Hematopoietic multipotent progenitor cell treated with erythropoietin and hydrocortisone succinate and interleukin-3 and kit ligand, for 6 days (in vitro differentiated cells): Measurements from ENCODE around the gene UVRAG.

Experiments
- DNase-seq: peaks from one replicate; pipeline ENCODE4 v3.0.0-alpha.2; 2015

The UVRAG gene

GRCh38 chr11:76157891-76158290 lies 342.9 kb downstream of the UVRAG start:
- DNase-seq: no peak

GRCh38 chr11:76158394-76159302 lies 343.6 kb downstream of the UVRAG start:
- DNase-seq: no peak

GRCh38 chr11:76159303-76159937 lies 344.4 kb downstream of the UVRAG start:
- no peak for DNase-seq

GRCh38 chr11:76159983-76160661 lies 345.1 kb downstream of the UVRAG start:
- no peak for DNase-seq

GRCh38 chr11:76160856-76161255 lies 345.8 kb downstream of the UVRAG start:
- no peak for DNase-seq

GRCh38 chr11:76161261-76161961 lies 346.4 kb downstream of the UVRAG start:
- DNase-seq: peak; percentile 15

- DNase-seq: peak; percentile 26
These were observed 347.6 kb downstream of the UVRAG start for GRCh38 chr11:76162336-76163288.

- no peak for DNase-seq
These were observed 348.4 kb downstream of the UVRAG start for GRCh38 chr11:76163289-76163880.

- DNase-seq: no peak
These were observed 349.1 kb downstream of the UVRAG start for GRCh38 chr11:76164081-76164480.

GRCh38 chr11:76164861-76165751 lies 350.1 kb downstream of the UVRAG start:
- DNase-seq: no peak

GRCh38 chr11:76166314-76166713 lies 351.3 kb downstream of the UVRAG start:
- no peak for DNase-seq

GRCh38 chr11:76167590-76167989 lies 352.6 kb downstream of the UVRAG start:
- no peak for DNase-seq

- DNase-seq: no peak
These were observed 354.5 kb downstream of the UVRAG start for GRCh38 chr11:76169473-76169896.

- no peak for DNase-seq
These were observed 355.5 kb downstream of the UVRAG start for GRCh38 chr11:76170468-76170867.

GRCh38 chr11:76172583-76172982 lies 357.6 kb downstream of the UVRAG start:
- DNase-seq: no peak

- no peak for DNase-seq
These were observed 358.7 kb downstream of the UVRAG start for GRCh38 chr11:76173663-76174062.

GRCh38 chr11:76174330-76174729 lies 359.3 kb downstream of the UVRAG start:
- DNase-seq: no peak

GRCh38 chr11:76175783-76176182 lies 360.8 kb downstream of the UVRAG start:
- no peak for DNase-seq

- DNase-seq: no peak
These were observed 361.5 kb downstream of the UVRAG start for GRCh38 chr11:76176463-76176862.

- DNase-seq: no peak
These were observed 362.3 kb downstream of the UVRAG start for GRCh38 chr11:76177250-76177686.
